ENCODE measurements around the gene COPS2.
A peak's percentile ranks its signal among the peaks of the same experiment; 100 is the strongest.

The COPS2 gene

DNA sequence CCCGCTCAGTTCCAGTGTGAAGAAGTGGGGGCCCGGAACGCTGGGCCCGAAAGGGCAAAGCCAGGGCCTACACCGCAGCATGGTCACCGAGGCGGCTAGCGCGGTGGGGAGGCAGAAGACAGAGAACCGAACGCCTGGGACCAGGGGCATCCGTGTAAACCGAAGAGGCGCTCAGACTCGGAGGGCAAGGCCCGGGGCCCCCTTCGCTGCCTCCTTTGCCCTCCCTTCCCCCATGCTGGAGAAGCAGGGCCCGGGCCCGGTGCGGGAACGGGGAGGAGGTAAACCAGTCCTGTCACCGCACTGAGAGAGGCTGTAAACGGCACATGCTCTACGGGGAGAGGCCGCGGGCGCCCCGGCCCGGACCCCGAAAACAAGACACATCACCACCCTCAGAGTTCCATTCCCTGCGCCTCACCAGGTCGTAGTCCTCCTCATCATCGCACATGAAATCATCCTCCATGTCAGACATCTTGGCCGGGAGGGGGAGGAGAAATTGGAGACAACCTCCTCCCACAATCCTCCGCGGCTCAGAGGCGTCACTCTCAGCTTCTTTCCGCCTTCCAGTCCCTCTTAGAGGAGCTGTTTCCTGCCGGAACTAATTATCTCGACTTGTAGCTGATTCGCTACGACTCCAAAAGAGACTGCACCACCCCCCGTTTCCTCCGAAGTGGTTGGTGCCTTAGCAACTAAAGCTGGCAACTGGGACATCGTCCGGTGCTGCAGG, at the start of gene COPS2:
Gene COPS2 (minus strand): TSS at position 490 of the 724 bp plus-strand sequence. CDS start 21 bp downstream, at position 469.
- peak within 1 kb of the TSS; percentile 84 for H3K27ac ChIP-seq
- TF ChIP-seq CTCF (conservative IDR thresholded peaks at IDR 0.05): no peak

DNA sequence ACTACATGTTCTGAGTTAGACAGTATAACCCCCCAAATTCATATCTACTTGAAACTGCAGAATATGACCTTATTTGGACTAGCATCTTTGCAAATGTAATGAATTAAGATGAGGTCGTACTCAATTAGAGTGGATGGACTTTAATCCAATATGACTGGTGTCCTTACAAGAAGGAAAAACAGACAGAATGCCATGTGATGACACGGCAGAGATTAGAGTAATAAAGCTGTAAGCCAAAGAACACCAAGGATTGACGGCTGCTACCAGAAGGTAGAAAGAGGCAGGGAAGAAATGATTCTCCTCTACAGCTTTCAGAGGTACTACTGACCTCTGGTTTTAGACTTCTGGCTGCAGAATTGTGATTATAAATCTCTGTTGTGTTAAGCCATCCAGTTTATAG, 44.9 kb upstream of the COPS2 start:
- no peak overlapping the region for H3K27ac ChIP-seq
- TF ChIP-seq CTCF (conservative IDR thresholded peaks at IDR 0.05): no peak

- no peak for TF ChIP-seq CTCF (conservative IDR thresholded peaks at IDR 0.05)
- no peak overlapping the region for H3K27ac ChIP-seq
Observed at GRCh38 chr15:49199666-49200065, 44.3 kb upstream of the COPS2 start.

DNA sequence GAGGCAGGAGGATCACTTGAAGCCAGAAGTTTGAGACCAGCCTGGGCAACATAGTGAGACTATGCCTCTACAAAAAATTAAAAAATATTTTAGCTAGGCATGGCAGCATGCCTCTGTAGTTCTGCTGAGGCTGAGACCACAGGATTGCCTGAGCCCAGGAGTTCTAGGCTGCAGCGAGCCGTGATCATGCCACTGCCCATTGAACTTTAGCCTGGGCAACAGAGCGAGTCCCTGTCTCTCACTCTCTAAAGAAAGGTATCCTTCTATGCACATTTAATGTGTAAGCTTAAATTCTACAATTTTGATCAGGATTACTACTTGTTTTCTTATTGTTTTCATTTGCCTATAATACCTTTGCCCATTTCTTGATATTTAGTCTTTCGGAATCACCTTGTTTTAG, 41.5 kb upstream of the COPS2 start:
- no peak overlapping the region for H3K27ac ChIP-seq
- TF ChIP-seq CTCF (conservative IDR thresholded peaks at IDR 0.05): no peak

GRCh38 chr15:49191892-49192291, 36.5 kb upstream of the COPS2 start:
- no peak for TF ChIP-seq CTCF (conservative IDR thresholded peaks at IDR 0.05)

GRCh38 chr15:49190586-49190985, 35.2 kb upstream of the COPS2 start:
- no peak for TF ChIP-seq CTCF (conservative IDR thresholded peaks at IDR 0.05)
- no peak overlapping the region for H3K27ac ChIP-seq

More at GRCh38 chr15:49191892-49192291, 36.5 kb upstream of the COPS2 start:
- H3K27ac ChIP-seq: no peak overlapping the region

DNA sequence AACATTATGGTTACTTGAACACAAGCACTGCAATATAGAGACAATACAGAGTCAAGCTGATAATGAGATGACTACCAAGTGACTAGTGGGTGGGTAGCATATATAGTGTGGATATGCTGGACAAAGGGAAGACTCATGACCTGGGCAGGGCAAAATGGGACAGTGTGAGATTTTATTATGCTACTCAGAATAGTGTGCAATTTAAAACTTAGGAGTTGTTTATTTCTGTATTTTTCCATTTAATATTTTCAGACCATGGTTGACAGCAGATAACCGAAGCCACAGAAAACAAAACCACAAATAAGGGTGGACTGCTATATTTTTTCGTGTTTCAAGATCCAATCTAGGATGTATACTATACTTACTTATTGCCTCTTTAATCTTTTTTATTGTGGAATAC, 34.2 kb upstream of the COPS2 start:
- no peak overlapping the region for H3K27ac ChIP-seq
- TF ChIP-seq CTCF (conservative IDR thresholded peaks at IDR 0.05): no peak
